ENCODE results near the gene ZNF771. TPM values are rescaled to one million over a fixed set of nuclear protein-coding genes. Genes with fewer than 3 reads are reported as not detected.

Gene ZNF771
- total RNA-seq, result 7.9 and 19.4 TPM in 2 replicates

DNA sequence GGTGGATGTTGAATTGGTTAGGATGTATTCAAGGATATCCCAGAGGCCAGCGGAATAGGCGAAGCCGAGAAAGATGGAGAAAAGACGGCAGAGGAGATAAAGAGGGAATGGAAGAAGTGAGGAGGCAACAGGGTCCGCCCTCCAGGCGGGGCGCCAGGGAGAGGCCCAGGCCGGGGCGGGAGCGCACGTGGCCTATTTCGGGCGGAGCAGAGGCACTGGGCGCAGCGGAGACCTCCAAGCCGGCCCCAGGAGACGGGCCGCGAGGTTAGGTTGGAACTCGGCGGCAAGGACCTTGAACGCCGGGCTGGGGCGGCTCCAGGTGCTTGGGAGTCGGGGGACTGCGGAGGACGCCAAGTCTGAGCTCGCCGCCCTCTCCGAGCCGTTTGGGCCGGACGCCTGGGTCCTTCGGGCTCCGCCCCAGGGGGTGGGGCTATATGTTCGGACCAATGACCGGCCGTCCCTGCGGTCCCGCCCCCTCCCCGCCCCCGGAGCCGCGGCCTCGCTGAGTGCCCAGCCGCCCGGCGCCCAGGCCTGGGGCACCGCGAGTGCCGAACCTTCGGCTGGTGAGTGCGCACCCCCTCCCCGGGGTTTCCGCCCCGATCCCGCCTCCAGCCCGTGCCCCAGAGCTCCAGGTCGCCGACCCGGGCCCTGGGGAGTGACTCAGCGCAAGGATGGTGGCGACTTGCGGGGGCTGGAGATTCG is at the start of gene ZNF771:
TSS of gene ZNF771 (plus strand) at position 505 of the 702 bp plus-strand sequence. CDS start 448 bp downstream, outside the sequence.

DNA sequence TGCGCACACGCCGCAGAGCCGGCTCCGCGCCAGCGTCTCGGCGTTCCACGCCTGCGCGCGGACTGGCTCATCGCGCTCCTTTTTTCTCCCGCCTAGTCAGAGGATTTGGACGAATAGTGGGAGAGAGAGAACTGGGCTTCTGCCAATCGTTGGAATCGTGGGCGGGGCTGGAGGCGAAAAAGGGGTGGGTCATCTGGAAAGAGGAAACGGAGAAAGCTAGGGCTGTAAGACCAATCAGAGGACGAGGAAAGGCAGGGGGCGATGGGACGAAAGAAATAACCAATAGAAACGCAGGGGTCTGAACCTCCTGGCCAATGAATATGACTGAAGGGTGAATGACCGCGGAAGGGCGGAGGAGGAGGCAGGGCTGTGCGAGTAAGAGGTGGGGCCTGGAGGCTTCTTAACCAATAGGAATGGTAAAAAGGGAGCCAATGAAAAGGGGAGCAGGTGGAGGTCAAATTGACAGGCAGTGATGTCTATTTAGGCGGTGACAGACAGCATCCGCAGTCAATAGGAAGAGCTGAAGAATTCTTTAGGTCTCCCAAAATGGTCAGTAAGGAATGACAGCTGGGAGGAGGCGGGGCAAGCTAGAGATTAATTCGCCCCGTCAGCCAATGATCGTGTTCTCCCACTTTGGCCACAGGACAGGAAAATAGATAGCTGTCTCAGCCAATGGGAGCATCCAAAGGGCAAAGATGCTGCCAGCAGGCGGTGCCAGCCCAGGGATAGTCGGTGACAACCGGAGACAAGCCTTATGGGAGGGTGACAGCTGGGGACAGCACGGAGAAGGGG is 36.8 kb upstream of the ZNF771 start, which contains the start of gene TBC1D10B:
TSS of gene TBC1D10B (minus strand) at position 39 of the 792 bp plus-strand sequence. CDS start 311 bp downstream, outside the sequence.

DNA sequence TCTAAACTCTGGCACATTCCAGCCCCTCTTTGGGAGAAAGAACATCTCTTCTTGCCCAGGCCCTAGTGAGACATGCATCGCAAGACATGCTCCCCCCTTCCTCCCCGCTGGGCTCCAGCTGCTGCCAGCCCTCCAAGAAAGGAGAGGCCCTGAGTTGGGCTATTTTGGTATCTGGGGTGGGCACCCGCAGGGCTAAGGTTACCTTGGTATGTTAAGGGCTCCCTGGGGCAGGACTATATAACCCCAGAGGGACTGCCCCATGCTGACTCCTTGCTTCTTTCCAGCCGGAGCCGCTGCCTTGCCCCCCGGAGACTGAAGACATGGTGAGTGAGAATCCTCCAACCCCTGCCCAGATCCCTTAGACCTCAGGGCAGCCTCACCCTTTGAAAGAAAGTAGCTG is 32.9 kb upstream of the ZNF771 start, which contains the start of gene MYL11:
TSS of gene MYL11 (plus strand) at position 265 of the 400 bp plus-strand sequence. CDS start at position 321, 56 bp downstream.

DNA sequence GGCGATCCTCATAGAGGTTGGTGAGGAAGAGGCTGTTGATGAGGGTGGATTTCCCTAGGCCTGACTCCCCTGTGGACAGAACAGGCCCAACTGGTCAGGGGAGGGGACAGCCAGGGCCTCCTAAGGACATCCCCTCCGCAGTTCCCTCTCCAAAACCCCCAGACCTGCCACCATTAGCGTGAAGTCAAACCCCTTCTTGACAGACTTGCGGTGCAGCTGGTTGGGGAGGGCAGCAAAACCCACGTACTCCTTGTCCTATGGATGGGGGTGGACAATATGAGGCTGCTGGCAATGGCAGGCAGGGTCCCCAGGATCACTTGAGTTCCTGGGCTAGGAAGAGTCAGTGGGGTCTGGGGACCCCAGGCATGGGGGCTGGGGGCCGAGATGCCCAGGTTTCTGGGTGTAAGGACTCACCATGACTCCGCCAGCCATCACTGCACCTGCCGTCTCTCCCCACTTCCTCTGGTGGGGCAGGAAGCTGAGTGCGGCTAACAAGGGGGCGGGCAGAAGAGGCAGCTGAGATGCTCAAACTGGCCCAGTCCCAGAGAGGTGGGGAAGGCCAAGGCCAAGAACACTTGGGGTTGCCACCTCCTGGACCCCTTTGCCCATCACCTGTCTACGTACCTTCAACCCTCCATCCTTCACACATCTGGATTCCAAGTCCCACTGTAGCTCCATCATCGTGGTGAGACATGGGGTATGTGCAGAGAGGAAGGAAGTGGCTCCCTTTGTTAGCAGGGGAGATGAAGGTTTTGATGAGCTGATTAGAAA is 25.1 kb upstream of the ZNF771 start, which contains the start of gene SEPTIN1:
TSS of gene SEPTIN1 (minus strand) at position 451 of the 771 bp plus-strand sequence. CDS start at position 432, 19 bp downstream.

DNA sequence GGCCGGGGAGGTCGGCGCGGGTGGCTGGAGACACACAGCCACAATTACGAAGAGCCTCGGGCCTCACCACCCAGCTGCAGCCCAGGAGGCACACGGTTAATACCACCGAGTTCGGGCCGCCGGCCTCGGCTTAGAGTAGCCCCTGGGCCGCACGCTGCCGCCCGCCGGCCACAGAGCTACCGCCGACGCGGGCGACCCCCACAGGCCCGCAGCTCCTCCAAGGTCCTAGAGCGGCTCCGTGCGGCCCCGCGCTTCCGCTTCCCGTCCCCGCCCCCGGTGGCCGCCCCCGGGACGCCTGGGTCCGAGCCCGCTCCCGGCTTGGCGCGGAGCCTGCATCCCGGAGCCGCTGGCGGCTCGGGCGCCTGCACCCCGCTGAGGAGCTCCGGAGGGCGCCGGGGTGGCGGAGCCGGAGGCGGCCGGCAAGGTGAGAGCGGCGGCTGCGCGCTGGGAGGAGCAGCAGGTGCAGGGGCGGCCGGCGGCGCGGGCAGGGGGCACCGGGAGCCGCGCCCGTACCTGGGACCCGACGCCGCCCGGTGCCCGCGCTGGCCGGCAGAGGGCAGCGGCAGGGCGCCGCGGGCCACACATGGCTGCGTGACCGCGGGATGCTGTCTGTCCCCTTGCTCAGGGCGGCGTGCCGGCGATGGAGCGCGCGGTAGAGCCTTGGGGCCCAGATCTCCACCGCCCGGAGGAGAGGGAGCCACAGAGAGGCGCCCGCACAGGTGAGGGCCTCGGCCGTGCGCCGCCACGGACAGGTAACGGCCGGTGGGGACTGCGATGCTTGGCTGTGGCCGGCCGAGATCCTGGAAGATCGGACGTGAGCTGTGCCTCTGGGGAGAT is 12.0 kb upstream of the ZNF771 start, which contains the start of gene ZNF48:
TSS of gene ZNF48 (plus strand) at position 266 of the 837 bp plus-strand sequence. CDS start at position 641, 375 bp downstream.

DNA sequence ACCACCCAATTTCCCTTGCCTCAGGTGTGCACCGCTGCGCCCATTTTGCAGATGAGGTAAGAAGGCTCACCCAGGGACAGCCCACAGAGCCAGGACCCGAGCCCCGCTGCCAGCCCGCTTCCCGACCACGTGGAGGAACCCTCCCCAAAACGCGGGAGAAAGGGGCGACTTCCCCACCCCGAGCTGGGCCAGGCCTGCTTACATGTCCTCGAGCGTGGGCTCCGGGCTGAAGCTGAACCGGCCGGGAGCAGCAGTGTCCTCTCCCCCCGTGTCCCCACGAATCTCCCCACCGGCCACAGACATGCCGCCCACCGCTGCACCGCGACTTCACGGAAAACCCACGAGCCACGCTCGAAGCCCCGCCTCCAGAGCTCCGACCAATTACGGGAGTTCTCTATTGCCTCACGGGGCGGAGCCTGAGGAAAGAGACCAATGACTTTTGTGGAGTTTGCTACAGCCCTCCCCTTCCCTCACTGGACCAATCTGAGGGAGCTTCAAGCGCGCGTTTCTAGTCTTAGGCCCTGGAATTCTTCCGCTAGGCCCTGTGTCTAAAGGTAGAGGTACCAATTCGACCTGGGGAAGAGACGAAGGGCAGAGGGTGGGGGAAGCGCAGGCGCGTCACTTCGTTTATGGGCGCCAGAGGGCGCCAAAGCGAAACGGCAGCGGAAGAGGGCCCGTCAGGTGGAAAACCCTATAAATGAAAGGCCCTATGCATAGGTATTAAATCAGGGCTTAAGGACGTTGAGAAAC is 22.4 kb downstream of the ZNF771 start, which contains the start of gene DCTPP1:
TSS of gene DCTPP1 (minus strand) at position 353 of the 750 bp plus-strand sequence. CDS start at position 303, 50 bp downstream.

DNA sequence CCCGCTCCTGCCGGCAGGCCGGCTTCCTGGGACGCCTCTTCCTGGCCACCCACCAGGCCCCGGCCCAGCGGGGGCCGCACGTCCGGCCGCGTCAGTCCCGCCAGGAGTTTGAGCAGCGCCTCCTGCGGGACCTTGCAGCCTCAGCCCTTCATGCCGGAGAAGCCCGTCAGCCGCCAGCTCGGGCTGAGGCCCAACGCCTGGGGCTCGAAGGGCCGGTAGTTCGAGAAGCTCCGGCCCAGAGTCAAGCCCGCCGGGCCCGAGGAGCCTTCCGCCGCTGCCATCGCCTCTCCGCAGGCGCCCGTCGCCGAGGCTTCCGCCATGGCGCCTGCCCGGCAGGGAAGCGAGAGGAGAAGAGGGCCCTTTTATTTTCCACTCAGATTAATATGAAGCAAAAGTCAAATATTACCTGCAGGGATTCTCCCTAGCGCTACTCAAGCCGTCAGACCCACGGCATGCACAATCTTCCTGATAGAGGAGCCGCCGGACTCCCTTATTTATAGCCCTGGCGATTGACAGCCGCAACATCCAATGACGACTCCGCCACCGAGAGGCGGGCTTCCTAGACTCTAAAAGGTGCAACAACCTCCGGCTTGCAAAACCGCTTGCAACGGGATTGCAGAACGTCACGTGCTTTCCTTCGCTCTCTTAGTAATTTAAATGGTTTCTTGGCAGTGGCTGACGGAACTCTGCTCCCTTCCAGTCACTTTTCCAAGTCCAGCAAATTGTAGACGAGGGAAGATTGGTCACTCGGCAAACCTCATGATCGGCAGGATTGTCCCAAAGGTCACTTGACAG is 38.2 kb downstream of the ZNF771 start, which contains the start of gene SEPHS2:
TSS of gene SEPHS2 (minus strand) at position 467 of the 795 bp plus-strand sequence. CDS start at position 320, 147 bp downstream.

Other genes starting within 250 kb of the ZNF771 start
- 16.2 and 18.6 TPM in 2 replicates for gene CORO1A, start 224.0 kb upstream of the ZNF771 start, total RNA-seq
- gene BOLA2B, start 213.9 kb upstream of the ZNF771 start, total RNA-seq, result 254 and 612 TPM in 2 replicates
- gene SLX1A, start 213.7 kb upstream of the ZNF771 start, total RNA-seq, result 38.1 and 64.8 TPM in 2 replicates
- 0.98 and 7.1 TPM in 2 replicates for gene SULT1A3, start 208.4 kb upstream of the ZNF771 start, total RNA-seq
- 0.21 TPM in 1 of 2 replicates, not detected in the other for gene NPIPB13, start 159.1 kb upstream of the ZNF771 start, total RNA-seq
- 38.1 and 39.5 TPM in 2 replicates for gene CD2BP2, start 52.3 kb upstream of the ZNF771 start, total RNA-seq
- gene TBC1D10B, start 37.1 kb upstream of the ZNF771 start, total RNA-seq, result 35.3 and 37.5 TPM in 2 replicates
- not detected in 2 replicates for gene MYL11, start 32.8 kb upstream of the ZNF771 start, total RNA-seq
- gene SEPTIN1, start 25.0 kb upstream of the ZNF771 start, total RNA-seq, result not detected in 2 replicates
- 8.3 and 9.5 TPM in 2 replicates for gene ZNF48, start 12.2 kb upstream of the ZNF771 start, total RNA-seq
- gene DCTPP1, start 22.4 kb downstream of the ZNF771 start, total RNA-seq, result 48.1 and 55.7 TPM in 2 replicates
- 18.9 and 19.5 TPM in 2 replicates for gene SEPHS2, start 38.3 kb downstream of the ZNF771 start, total RNA-seq
- not detected in 2 replicates for gene ITGAL, start 65.1 kb downstream of the ZNF771 start, total RNA-seq
- 27.6 and 31.6 TPM in 2 replicates for gene ZNF768, start 119.0 kb downstream of the ZNF771 start, total RNA-seq
- 5.5 and 7.0 TPM in 2 replicates for gene ZNF747, start 127.3 kb downstream of the ZNF771 start, total RNA-seq
- gene ZNF764, start 150.8 kb downstream of the ZNF771 start, total RNA-seq, result 6.3 and 8.2 TPM in 2 replicates
- gene ZNF688, start 164.1 kb downstream of the ZNF771 start, total RNA-seq, result 8.7 and 11.8 TPM in 2 replicates
- gene ZNF785, start 178.1 kb downstream of the ZNF771 start, total RNA-seq, result 3.2 and 4.3 TPM in 2 replicates
- 3.4 and 5.5 TPM in 2 replicates for gene ZNF689, start 202.8 kb downstream of the ZNF771 start, total RNA-seq
- 14.7 and 27.7 TPM in 2 replicates for gene PRR14, start 243.4 kb downstream of the ZNF771 start, total RNA-seq